Body of pancreas (tissue), 4 donors: ENCODE measurements around the gene DMRTC2. TPM values are rescaled to one million over a fixed set of nuclear protein-coding genes. Genes with fewer than 3 reads are reported as not detected.

Source experiments
- ATAC-seq: fragments of 150-250 bp; one replicate; pipeline ENCODE4 v1.9.1; 2016
- DNase-seq, 4 donors: peaks; one replicate each; pipeline ENCODE4 v3.0.0-alpha.2; 2019
- H3K27ac ChIP-seq, 4 donors: fragments of 200-600 bp; sonication (generic); 1 replicate in 3 of 4; 2 replicates in 1 of 4; pipeline versions ENCODE4 v1.5.1 to v1.6.1; 2016 to 2019; ENCODE audit warnings: mild to moderate bottlenecking in 1 of 4, mixed read lengths in 1 of 4, moderate library complexity in 1 of 4
- H3K27me3 ChIP-seq, 2 donors: fragments of 200-600 bp; sonication (generic); one replicate each; pipeline ENCODE4 v1.6.0; 2016; ENCODE audit warnings: mild to moderate bottlenecking in 1 of 2
- H3K36me3 ChIP-seq, 2 donors: fragments of 200-600 bp; sonication (generic); replicated peaks in 1 of 2; 2 replicates each; pipeline ENCODE4 v1.5.1; 2016; ENCODE audit warnings: low read depth in 2 of 2; ENCODE audit not compliant: insufficient read depth in 1 of 2
- H3K4me1 ChIP-seq: fragments of 200-600 bp; sonication (generic); one replicate; pipeline ENCODE4 v1.6.0; 2016
- H3K4me3 ChIP-seq, 2 donors: fragments of 200-600 bp; sonication (generic); 1 replicate in 1 of 2; 2 replicates in 1 of 2; pipeline ENCODE4 v1.5.1; 2016 to 2019
- H3K9me3 ChIP-seq, 3 donors: fragments of 200-600 bp; sonication (generic); 1 replicate in 2 of 3; 2 replicates in 1 of 3; pipeline ENCODE4 v1.5.1; 2016
- POLR2A ChIP-seq, 3 donors: fragments of 450-650 bp; IDR thresholded peaks; one replicate each; pipeline ENCODE4 v1.6.1; 2016; ENCODE audit warnings: antibody characterized with exemption in 3 of 3, mild to moderate bottlenecking in 2 of 3
- WGBS, 2 donors: methylation state at CpG; one replicate each; pipeline ENCODE4 v1.1.5; 2017; 5-methylcytosine and 5-hydroxymethylcytosine counted together
- intact Hi-C: fragments of 100-400 bp; cut with DNase I; formaldehyde crosslinking; loops from one replicate; pipeline ENCODE4 v1.15.1; 2023
- total RNA-seq, 2 donors: library from RNA; depleted of rRNA; stranded (reverse); fragments of >200 nt; gene quantifications; one replicate each; pipeline ENCODE4 v1.1.0, GENCODE V29; 2016
- TF ChIP-seq, protein P1 (sequence below), 7 experiments: fragments of 450-650 bp in 4 of 7; fragments of 200-600 bp in 3 of 7; sonication (generic) in 3 of 7; IDR thresholded peaks; one replicate each; pipeline ENCODE4 v1.5.1; 2016 to 2019; ENCODE audit warnings: antibody characterized with exemption in 7 of 7

Gene DMRTC2
- total RNA-seq, 2 donors from 2014 or later = not detected

DNA sequence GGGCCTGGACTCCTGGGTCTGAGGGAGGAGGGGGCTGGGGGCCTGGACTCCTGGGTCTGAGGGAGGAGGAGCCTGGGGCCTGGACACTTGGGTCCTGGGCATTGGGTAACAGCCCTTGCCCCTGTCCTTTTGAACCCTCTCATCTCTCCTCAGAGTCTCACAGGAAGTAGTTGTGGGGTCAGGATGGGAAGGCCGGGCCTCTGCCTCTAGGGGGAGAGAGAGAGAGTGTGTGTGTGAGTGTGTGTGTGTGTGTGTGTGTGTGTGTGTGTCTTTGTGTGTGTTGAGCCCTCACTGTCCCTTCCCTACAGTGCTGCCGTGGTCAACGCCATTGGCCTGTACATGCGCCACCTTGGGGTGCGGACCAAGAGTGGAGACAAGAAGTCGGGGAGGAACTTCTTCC is 49.1 kb downstream of the DMRTC2 start:
- H3K27ac ChIP-seq = no peak overlapping the region
- no peaks in the 10 kb centered on the region for H3K27me3 ChIP-seq
- no peaks in the 10 kb centered on the region for H3K9me3 ChIP-seq
- WGBS, 2 donors = 78 to 89% methylated on average over 4 to 6 of the region's 6 CpGs
- ATAC-seq = no peak
- no peak for TF ChIP-seq POLR2A (IDR thresholded peaks at IDR 0.05)
- TF ChIP-seq, protein P1, sequence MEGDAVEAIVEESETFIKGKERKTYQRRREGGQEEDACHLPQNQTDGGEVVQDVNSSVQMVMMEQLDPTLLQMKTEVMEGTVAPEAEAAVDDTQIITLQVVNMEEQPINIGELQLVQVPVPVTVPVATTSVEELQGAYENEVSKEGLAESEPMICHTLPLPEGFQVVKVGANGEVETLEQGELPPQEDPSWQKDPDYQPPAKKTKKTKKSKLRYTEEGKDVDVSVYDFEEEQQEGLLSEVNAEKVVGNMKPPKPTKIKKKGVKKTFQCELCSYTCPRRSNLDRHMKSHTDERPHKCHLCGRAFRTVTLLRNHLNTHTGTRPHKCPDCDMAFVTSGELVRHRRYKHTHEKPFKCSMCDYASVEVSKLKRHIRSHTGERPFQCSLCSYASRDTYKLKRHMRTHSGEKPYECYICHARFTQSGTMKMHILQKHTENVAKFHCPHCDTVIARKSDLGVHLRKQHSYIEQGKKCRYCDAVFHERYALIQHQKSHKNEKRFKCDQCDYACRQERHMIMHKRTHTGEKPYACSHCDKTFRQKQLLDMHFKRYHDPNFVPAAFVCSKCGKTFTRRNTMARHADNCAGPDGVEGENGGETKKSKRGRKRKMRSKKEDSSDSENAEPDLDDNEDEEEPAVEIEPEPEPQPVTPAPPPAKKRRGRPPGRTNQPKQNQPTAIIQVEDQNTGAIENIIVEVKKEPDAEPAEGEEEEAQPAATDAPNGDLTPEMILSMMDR (IDR thresholded peaks at IDR 0.05) = no peak
- H3K36me3 ChIP-seq = peaks cover 1 to 21% of the 10 kb centered on the region in 2 donors
- no peak for DNase-seq
- intact Hi-C loops = loop anchor here (5.0 kb wide), 1 partner anchor 33 kb away; the partner anchor contains the start of gene ERFL
- H3K4me1 ChIP-seq = no peaks in the 10 kb centered on the region
- H3K4me3 ChIP-seq = no peak overlapping the region

DNA sequence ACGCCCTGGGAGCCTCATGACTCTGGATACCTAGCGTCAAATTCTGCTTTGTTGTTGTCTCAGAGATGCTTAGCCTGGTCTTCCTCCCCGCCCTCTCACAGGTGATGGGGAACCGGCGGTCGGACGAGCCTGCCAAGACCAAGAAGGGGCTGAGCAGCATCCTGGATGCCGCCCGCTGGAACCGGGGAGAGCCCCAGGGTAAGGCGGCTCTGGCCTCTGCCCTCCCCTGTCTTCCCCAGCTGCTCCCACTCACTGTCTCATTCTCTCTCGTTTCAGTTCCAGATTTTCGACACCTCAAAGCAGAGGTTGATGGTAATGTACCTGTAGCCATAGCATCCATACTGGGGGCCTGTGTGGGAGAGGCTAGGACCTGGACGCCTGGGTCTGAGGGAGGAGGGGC is 49.5 kb downstream of the DMRTC2 start:
- WGBS, 2 donors = 86 to 95% methylated on average over 13 to 14 of the region's 14 CpGs
- no peak for TF ChIP-seq POLR2A (IDR thresholded peaks at IDR 0.05)
- TF ChIP-seq, protein P1 (IDR thresholded peaks at IDR 0.05) = no peak
- DNase-seq (no peak), ATAC-seq (no peak)
- Histone ChIP-seq H3K27ac (no peak overlapping the region), H3K4me3 (no peak overlapping the region), H3K4me1 (no peaks in the 10 kb centered on the region), H3K27me3 (no peaks in the 10 kb centered on the region), H3K36me3 (peaks cover 5 to 23% of the 10 kb centered on the region in 2 donors), H3K9me3 (no peaks in the 10 kb centered on the region)
- intact Hi-C loops = loop anchor here (5.0 kb wide), 1 partner anchor 33 kb away; the partner anchor contains the start of gene ERFL

DNA sequence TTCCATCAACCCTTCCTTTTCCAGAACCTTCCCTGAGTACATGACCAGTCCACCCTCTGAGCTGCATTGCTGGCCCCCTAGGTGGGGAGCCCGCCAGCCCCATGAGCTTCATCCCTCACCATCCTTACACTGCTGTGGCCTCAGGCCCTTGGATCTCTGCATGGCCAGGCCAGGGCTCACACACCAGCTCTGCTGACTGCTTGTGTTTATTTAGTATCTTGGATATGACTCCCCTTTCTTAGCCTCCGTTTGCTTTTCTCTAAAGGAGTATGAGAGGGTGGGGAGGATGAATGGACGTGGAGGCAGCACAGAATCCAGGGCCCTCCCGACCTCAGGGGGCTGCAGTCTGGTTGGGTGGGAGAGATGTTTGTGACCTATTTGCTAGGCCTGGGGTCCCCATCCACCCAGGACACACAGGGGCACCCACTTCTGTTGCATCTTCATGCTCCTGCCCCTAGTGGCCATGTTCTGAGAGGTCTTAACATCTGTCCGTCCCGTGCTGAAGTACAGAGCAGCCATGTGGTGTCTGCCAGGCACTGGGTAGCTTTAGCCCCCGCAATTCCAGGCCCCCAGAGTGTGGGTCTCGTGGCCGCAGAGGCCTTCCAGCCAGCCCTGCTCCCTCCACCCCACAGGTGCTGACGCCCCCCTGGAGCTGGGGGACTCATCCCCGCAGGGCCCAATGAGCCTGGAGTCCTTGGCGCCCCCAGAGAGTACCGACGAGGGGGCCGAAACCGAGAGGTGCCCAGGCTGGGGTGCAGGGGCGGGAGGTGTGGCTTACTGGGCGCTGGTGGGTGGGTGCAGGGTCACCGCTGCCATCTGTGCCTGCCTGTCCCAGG is 51.1 kb downstream of the DMRTC2 start:
- H3K4me3 ChIP-seq = no peak overlapping the region
- H3K27ac ChIP-seq = no peak overlapping the region
- no peak for ATAC-seq
- no peaks in the 10 kb centered on the region for H3K4me1 ChIP-seq
- H3K27me3 ChIP-seq = no peaks in the 10 kb centered on the region
- no peaks in the 10 kb centered on the region for H3K9me3 ChIP-seq
- intact Hi-C loops = no loop called here
- TF ChIP-seq POLR2A (IDR thresholded peaks at IDR 0.05) = no peak
- TF ChIP-seq, protein P1 (IDR thresholded peaks at IDR 0.05) = no peak
- 88 to 93% methylated on average over 6 to 19 of the region's 19 CpGs for WGBS, 2 donors
- peaks cover 5 to 30% of the 10 kb centered on the region in 2 donors for H3K36me3 ChIP-seq
- no peak for DNase-seq

DNA sequence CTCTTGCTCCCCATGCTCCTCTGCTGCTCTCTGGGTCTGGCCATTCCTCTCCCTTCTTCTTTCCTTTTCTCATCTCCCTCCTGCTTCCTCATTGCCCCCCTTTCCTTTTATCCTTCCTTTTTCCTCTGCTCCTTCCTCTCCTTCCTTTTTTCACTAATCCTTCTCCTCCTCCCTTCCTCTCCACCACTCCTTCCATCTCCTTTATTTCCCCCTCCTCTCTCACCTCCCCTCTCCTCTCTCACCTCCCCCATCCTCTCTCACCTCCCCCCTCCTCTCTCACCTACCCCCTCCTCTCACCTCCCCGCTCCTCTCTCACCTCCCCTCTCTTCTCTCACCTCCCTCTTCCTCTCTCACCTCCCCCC is 51.7 kb downstream of the DMRTC2 start:
- intact Hi-C loops = no loop called here
- DNase-seq (no peak), ATAC-seq (no peak)
- Histone ChIP-seq H3K27me3 (no peaks in the 10 kb centered on the region), H3K36me3 (peaks cover 5 to 33% of the 10 kb centered on the region in 2 donors), H3K4me3 (no peak overlapping the region), H3K9me3 (no peaks in the 10 kb centered on the region), H3K27ac (no peak overlapping the region), H3K4me1 (no peaks in the 10 kb centered on the region)
- no peak for TF ChIP-seq POLR2A (IDR thresholded peaks at IDR 0.05)
- TF ChIP-seq, protein P1 (IDR thresholded peaks at IDR 0.05) = no peak
- 80% methylated on average over 1 of the region's 1 CpG; no CpG with 5 or more reads in 1 of the 2 donors for WGBS, 2 donors
